Mesodermal cell (in vitro differentiated cells): ENCODE measurements around the gene MOB3B.
"Not testable (repeated sequence)": the region's sequence is repeated elsewhere in the genome, so short reads cannot be mapped to it uniquely, and the experiment has no call there.

Source experiments
- H3K27ac ChIP-seq: 2 replicates; pipeline ENCODE4 v1.7.0; 2013; ENCODE audit warnings: mild to moderate bottlenecking, low read depth, low read length, moderate library complexity; ENCODE audit not compliant: severe bottlenecking
- H3K36me3 ChIP-seq: 2 replicates; pipeline ENCODE4 v1.7.1; 2013; ENCODE audit warnings: mild to moderate bottlenecking, low read length, moderate library complexity; ENCODE audit not compliant: control insufficient read depth, insufficient read depth
- H3K4me1 ChIP-seq: one replicate; pipeline ENCODE4 v1.7.1; 2013; ENCODE audit warnings: mild to moderate bottlenecking, low read length; ENCODE audit not compliant: insufficient read depth, control insufficient read depth, poor library complexity, severe bottlenecking
- H3K4me3 ChIP-seq: 2 replicates; pipeline ENCODE4 v1.7.0; 2013; ENCODE audit warnings: low read length, control low read depth, mild to moderate bottlenecking; ENCODE audit not compliant: insufficient read depth, poor library complexity, severe bottlenecking; ENCODE audit errors: extremely low read depth
- H3K9me3 ChIP-seq: 2 replicates; pipeline ENCODE4 v1.7.1; 2013; ENCODE audit warnings: mild to moderate bottlenecking, low read length, moderate library complexity; ENCODE audit not compliant: control insufficient read depth
- WGBS, 2 experiments: methylation state at CpG; one replicate each; pipeline ENCODE4 v1.1.5; 2013; ENCODE audit warnings: missing lambda C conversion rate in 2 of 2; ENCODE audit not compliant: insufficient coverage in 2 of 2; 5-methylcytosine and 5-hydroxymethylcytosine counted together

Gene MOB3B

GRCh38 chr9:27422279-27422834, 107.3 kb downstream of the MOB3B start:
- WGBS, 2 experiments: no CpG with 5 or more reads among the region's 1 CpG
- Histone ChIP-seq H3K4me1 (peaks cover 14% of the 10 kb centered on the region), H3K9me3 (no peaks in the 10 kb centered on the region), H3K27ac (no peak overlapping the region), H3K36me3 (no peaks in the 10 kb centered on the region), H3K4me3 (no peak overlapping the region)

GRCh38 chr9:27421577-27421976, 108.0 kb downstream of the MOB3B start:
- no peaks in the 10 kb centered on the region for H3K36me3 ChIP-seq
- H3K4me1 ChIP-seq: peaks cover 7% of the 10 kb centered on the region
- H3K27ac ChIP-seq: no peak overlapping the region
- 76 to 96% methylated on average over 2 of the region's 2 CpGs for WGBS, 2 experiments
- no peaks in the 10 kb centered on the region for H3K9me3 ChIP-seq
- no peak overlapping the region for H3K4me3 ChIP-seq

- H3K4me1 ChIP-seq, H3K4me3 ChIP-seq, H3K27ac ChIP-seq, H3K36me3 ChIP-seq, H3K9me3 ChIP-seq: not testable (repeated sequence)
- 79% methylated on average over 3 of the region's 3 CpGs; no CpG with 5 or more reads in 1 of the 2 experiments for WGBS, 2 experiments
Measured at GRCh38 chr9:27419558-27419957, 110.1 kb downstream of the MOB3B start.

- WGBS, 2 experiments: 92 to 93% methylated on average over 3 to 4 of the region's 4 CpGs
- Histone ChIP-seq H3K4me1 (peaks cover 29% of the 10 kb centered on the region), H3K36me3 (no peaks in the 10 kb centered on the region), H3K4me3 (no peak overlapping the region), H3K9me3 (no peaks in the 10 kb centered on the region), H3K27ac (no peak overlapping the region)
Measured at GRCh38 chr9:27414220-27414761, 115.3 kb downstream of the MOB3B start.

DNA sequence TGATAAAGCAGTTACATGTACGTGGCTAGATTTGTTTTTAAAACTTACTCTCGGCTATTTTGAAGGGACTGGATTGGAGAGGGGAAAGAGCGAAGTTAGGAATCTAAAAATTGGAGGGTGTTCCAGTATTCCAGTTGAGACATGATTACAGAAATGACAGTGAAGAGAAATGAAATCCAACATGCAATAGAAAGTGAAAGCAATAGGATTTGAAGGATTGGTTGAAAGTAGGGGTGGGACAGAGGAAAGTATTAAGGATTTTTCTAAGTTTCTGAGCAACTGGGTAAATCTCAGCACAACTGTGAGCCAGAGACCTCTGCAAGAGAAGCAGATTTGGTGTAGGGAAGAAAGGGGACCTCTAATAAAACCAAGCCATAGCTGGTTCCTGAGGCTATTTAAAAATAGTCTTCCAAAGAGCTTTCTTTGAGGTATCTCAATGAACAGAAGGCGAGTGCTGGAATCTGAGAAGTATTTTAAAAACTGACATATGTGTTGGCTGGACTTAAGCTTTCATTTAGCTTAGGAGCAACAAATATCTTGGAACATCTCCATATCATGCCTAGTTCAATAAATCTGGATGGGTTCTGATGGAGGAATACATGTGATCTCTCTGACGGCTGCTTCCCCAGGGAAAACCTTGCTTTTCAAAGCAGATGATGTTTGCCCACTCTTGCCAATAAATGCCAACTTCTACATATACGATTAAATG, 115.9 kb downstream of the MOB3B start:
- Histone ChIP-seq H3K4me3 (no peak overlapping the region), H3K36me3 (no peaks in the 10 kb centered on the region), H3K9me3 (no peaks in the 10 kb centered on the region), H3K27ac (no peak overlapping the region), H3K4me1 (peaks cover 31% of the 10 kb centered on the region)
- 94 to 97% methylated on average over 4 to 5 of the region's 6 CpGs for WGBS, 2 experiments

GRCh38 chr9:27412963-27413362, 116.7 kb downstream of the MOB3B start:
- H3K27ac ChIP-seq: no peak overlapping the region

GRCh38 chr9:27412081-27412480, 117.5 kb downstream of the MOB3B start:
- WGBS, 2 experiments: no CpG with 5 or more reads among the region's 3 CpGs
- no peaks in the 10 kb centered on the region for H3K36me3 ChIP-seq
- no peaks in the 10 kb centered on the region for H3K9me3 ChIP-seq
- H3K27ac ChIP-seq: no peak overlapping the region
- H3K4me3 ChIP-seq: no peak overlapping the region
- peaks cover 47% of the 10 kb centered on the region for H3K4me1 ChIP-seq

More at GRCh38 chr9:27412963-27413362, 116.7 kb downstream of the MOB3B start:
- H3K9me3 ChIP-seq: no peaks in the 10 kb centered on the region
- no peaks in the 10 kb centered on the region for H3K36me3 ChIP-seq
- whole genome bisulfite sequencing, 2 experiments: 100% methylated on average over 1 of the region's 2 CpGs
- peaks cover 38% of the 10 kb centered on the region for H3K4me1 ChIP-seq
- no peak overlapping the region for H3K4me3 ChIP-seq

GRCh38 chr9:27408482-27408881, 121.1 kb downstream of the MOB3B start:
- Histone ChIP-seq H3K4me1 (peaks cover 39% of the 10 kb centered on the region), H3K9me3 (no peaks in the 10 kb centered on the region), H3K36me3 (no peaks in the 10 kb centered on the region), H3K4me3 (no peak overlapping the region), H3K27ac (peak overlapping the region; percentile 75)
- WGBS, 2 experiments: 90% methylated on average over 2 of the region's 2 CpGs; no CpG with 5 or more reads in 1 of the 2 experiments

DNA sequence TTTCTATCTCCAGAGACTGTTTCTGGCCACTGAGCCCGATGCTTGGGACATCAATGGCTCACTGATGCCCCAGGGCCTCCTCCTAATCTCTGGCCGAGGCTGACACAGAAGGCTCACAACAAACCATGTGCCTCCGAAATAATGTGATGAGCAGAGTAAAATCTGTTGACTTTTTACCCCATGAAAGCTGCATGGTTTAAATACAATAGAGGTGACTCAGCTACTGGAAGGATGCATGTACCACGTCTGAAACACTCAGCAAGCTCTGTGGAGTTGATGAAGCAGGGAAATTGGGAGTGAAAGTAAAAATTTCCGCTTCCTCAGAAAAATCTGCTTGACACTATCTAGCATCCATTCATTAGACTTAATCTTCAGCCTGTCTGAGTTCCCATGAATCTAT, 121.6 kb downstream of the MOB3B start:
- WGBS, 2 experiments: 50 to 75% methylated on average over 1 to 2 of the region's 5 CpGs
- Histone ChIP-seq H3K27ac (peak overlapping the region; percentile 75), H3K4me3 (no peak overlapping the region), H3K4me1 (peaks cover 34% of the 10 kb centered on the region), H3K36me3 (no peaks in the 10 kb centered on the region), H3K9me3 (no peaks in the 10 kb centered on the region)

DNA sequence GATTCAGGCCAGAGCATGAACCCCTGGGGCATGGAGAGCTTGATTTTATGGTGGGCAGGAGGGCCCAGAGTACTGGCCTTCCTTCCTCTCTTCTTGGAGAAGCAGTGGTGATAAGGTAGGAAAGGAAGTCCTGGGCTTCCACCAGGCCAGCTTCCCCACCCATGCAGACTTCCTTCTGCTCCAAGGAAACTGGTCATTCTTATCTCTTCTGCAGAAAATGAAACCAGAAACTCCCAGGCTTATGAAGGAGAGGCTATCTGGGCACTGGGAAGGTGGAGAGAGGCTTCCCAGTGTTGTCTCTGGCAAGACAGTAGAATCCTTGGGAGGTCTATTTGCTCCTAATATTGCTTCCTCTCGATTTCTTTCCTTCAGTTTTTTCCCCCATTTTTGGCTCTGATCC, 122.1 kb downstream of the MOB3B start:
- Histone ChIP-seq H3K27ac (peak overlapping the region; percentile 75), H3K4me3 (no peak overlapping the region), H3K36me3 (no peaks in the 10 kb centered on the region), H3K4me1 (peaks cover 29% of the 10 kb centered on the region), H3K9me3 (no peaks in the 10 kb centered on the region)
- WGBS, 2 experiments: 88 to 100% methylated on average over 1 of the region's 1 CpG

DNA sequence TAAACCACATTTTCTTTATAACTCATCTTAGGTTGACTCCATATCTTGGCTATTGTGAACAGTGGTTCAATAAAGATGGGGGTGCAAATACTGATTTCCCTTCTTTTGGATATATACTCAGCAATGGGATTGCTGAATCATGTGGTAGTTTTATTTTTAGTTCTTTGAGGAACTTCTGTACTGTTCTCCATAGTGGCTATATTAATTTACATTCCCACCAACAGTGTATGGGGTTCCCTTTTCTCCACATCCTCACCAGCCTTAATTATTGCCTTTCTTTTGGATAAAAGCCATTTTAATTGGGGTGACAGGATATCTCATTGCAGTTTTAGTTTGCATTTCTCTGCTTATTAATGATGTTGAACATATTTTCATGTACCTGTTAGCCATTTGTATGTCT, 125.0 kb downstream of the MOB3B start:
- Histone ChIP-seq H3K9me3 (no peaks in the 10 kb centered on the region), H3K36me3 (no peaks in the 10 kb centered on the region), H3K27ac (no peak overlapping the region), H3K4me1 (peaks cover 19% of the 10 kb centered on the region), H3K4me3 (no peak overlapping the region)
